HG02623 (cell line): ENCODE measurements around the gene ACBD7.

Source experiments
- ATAC-seq: cut with Tn5 transposase; IDR thresholded peaks from one replicate; pipeline ENCODE4 v1.9.1; 2021; ENCODE audit warnings: moderate library complexity; ENCODE audit not compliant: unreplicated experiment

The ACBD7 gene

GRCh38 chr10:15092855-15093408 lies 4.4 kb upstream of the ACBD7 start:
- no peak for ATAC-seq

GRCh38 chr10:15091418-15091817 lies 2.8 kb upstream of the ACBD7 start:
- no peak for ATAC-seq

DNA sequence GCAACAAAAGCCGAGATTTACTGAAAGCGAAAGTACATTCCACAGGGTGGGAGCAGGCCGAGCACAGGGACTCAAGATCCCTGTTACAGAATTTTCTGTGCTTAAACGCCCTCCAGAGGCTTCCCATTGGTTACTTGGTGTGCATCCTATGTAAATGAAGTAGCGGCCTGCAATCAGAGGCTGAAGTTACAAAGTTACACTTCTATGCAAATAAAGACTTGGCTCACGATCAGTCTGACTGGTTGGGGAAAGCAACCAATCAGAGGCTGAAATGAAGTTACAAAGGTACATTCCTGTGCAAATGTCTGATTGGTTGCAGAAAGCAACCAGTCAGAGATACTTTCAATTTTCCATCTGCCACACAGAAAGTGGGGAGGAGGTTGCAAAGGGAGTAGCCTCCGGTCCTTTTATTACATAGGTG lies 4.1 kb downstream of the ACBD7 start:
- ATAC-seq, result no peak

DNA sequence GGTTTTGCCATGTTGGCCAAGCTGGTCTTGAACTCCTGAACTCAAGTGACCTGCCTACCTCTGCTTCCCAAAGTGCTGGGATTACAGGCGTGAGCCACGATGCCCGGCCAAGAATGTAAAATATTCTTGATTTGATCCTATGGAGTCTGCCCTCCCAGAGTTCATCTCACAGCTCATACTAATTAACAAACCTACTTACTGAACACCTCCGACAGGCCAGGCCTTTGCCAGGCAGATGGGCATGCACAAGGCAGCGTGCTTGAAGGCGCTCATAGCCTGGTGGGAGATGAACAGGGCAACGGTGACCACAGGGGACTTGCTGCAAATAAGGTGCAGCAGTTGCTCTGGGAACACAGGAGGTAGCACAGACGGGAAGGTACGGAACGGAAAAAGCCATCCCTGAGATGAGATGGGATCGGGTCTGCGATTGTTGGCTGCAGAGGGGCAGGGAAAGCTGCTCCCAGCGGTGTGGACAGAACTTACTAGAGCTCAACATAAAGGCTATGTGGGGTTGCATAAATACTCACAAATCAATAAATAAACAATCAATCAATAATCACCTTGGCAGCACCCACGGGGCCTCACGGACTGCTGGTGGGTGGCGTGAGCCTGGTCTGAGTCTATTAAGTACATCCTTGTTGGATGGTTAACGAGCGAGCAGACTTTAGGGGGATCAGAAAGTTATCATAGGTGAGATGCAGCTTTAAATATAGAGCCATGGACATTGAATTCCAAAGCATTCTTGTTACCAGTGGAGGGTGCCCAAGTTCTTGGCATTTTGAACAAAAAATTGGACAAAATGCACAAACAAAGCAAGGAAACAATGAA lies 4.7 kb downstream of the ACBD7 start:
- no peak for ATAC-seq

DNA sequence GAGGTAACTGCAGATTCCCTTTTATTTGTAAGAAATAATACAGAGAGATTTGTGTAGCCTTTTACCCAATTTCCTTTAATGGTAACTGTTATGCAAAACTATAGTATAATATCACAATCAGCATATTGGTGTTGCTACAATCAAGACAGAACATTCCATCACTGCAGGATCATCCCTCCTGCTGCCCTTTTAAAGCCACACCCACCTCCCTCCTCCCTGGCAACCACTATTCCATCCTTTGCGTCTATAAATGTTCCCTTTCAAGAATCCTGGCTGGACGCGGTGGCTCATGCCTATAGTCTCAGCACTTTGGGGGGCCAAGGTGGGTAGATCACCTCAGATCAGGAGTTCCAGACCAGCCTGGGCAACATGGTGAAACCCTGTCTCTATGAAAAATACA lies 13.2 kb downstream of the ACBD7 start:
- ATAC-seq, result no peak

DNA sequence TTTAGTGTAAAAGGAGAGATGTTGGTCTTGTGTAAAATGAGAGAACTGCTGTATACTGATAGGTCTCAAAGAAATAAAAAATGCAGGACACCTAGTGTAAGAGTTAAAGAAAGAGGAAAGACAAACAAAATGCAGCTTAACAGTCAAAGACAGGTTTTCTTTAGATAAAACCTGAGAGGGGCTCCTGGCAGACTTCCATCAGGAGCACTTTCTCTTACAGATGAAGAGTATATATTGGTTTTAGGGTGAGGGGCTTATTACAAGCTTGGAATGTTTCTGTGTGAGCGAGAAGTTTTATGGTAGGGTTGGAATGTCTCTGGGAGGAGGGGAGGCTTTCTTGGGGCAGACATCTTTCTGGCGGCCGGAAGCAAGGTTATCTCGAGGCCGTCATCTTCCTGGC lies 16.2 kb downstream of the ACBD7 start:
- no peak for ATAC-seq

GRCh38 chr10:15069230-15069629 lies 19.3 kb downstream of the ACBD7 start:
- no peak for ATAC-seq

- no peak for ATAC-seq
Observed at GRCh38 chr10:15068802-15069201, 19.8 kb downstream of the ACBD7 start.

DNA sequence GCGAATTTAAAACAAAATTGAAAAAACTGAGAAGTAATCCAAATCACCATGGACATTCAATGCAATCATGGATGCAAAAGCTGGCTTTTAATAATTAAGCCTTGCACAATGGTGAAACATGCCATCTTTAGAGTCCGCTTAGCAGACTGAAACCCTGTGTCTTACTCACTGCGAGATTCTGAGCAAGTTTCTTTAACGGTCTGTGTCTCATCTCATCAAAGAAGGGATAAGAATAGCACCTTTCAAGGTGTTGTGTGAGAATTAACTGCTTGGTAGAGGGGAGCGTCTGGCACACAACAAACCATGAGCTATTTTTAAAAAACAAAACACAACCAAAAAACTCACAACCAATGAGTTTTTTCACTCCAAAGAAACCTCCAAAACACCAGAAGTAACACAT lies 21.4 kb downstream of the ACBD7 start:
- no peak for ATAC-seq

GRCh38 chr10:15060638-15061037 lies 27.9 kb downstream of the ACBD7 start:
- ATAC-seq, result no peak

GRCh38 chr10:15059914-15060313 lies 28.7 kb downstream of the ACBD7 start:
- no peak for ATAC-seq

DNA sequence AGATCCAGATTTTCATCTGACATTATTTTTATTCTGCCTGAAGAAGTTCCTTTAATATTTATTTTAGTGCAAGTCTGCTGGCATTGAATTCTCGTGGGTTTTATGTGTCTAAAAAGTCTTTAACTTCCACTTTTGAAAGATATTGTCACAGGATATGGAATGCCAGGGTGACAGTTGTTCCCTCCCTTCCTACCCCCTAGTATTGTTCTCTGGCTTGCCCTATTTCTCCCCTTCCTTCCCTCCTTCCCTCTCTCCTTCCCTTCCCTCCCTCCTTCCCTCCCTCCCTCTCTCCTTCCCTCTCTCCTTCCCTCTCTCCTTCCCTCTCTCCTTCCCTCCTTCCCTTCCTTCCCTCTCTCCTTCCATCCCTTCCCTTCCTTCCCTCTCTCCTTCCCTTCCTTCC lies 29.9 kb downstream of the ACBD7 start:
- ATAC-seq, result no peak

DNA sequence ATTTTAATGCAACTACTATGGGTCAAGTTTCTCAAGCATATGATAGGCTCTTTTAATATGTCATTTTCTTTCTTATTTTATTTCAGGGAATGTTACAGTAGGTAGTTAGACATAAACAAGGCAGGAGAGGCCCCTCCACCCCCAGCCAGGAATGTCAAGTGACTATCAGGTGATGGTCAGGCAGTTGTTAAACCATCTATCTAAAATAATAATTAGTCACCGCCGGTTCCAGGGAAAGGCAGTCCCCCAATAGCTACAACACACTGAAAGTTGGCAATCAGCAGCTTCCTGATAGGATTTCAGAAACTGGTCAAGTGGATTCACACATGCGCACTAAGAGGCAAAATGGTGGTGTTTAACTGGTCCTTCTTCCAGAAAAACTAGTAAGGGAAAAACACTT lies 35.5 kb downstream of the ACBD7 start:
- ATAC-seq, result no peak

- no peak for ATAC-seq
Observed at GRCh38 chr10:15052121-15052520, 36.5 kb downstream of the ACBD7 start.

- ATAC-seq, result no peak
Observed at GRCh38 chr10:15049533-15049932, 39.0 kb downstream of the ACBD7 start.

DNA sequence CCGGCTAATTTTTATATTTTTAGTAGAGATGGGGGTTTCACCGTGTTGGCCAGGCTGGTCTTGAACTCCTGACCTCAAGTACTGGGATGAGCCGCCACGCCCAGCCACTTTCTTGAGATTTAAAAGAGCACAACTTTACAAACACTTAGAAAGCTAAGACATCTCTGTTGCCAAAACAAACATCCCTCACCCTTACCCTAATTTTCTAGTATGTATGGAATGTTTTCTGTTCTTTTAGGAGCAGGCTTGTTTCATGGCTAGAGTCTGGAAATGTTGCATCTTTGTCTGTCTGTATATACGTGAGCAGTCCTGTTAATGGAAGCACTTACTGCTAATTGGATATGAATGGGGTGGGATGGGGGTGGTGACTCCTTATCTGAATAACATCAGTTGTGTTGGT lies 42.0 kb downstream of the ACBD7 start:
- no peak for ATAC-seq

DNA sequence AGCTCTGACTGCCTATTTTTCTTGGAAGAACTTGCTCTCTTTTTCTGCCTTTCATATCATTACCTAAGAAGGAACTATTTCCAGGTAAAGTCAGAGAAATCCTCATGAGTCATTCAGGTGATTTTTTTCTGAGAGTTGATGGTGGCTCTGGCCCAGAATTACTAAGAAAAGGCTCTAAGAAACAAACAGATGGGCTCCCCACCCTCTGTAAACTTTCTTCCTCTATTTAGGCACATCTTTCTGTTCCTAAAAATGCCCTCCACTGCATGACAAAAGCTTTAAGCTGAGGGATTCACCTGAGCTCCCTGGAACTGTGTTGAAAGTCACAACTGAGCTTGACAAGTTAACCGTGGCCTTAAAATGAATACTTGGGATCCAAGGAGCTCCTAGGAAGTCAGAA lies 43.2 kb downstream of the ACBD7 start:
- ATAC-seq, result no peak

DNA sequence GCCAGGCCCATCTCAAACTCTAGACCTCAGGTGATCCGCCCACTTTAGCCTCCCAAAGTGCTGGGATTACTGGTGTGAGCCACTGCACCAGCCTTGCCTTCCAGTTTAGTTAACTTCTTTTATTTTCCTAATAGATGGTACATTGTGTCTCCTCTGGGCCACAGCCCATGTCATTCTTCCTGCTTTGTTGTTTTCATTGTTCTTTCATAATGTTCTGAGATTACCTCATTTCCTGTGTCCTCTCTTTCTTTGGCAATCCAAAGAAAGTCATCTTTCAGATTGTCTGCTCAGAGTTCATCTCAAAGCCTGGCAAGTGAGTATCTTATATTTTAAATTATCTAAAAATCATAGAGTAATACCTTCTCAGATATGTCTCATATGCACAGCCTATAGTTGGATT lies 44.9 kb downstream of the ACBD7 start, which contains the start of gene OLAH:
TSS of gene OLAH (plus strand) at position 270 of the 400 bp plus-strand sequence. CDS start 3,346 bp downstream, outside the sequence.
- no peak for ATAC-seq

GRCh38 chr10:15038416-15038815 lies 50.2 kb downstream of the ACBD7 start:
- no peak for ATAC-seq

- no peak for ATAC-seq
Observed at GRCh38 chr10:15037691-15038090, 50.9 kb downstream of the ACBD7 start.

DNA sequence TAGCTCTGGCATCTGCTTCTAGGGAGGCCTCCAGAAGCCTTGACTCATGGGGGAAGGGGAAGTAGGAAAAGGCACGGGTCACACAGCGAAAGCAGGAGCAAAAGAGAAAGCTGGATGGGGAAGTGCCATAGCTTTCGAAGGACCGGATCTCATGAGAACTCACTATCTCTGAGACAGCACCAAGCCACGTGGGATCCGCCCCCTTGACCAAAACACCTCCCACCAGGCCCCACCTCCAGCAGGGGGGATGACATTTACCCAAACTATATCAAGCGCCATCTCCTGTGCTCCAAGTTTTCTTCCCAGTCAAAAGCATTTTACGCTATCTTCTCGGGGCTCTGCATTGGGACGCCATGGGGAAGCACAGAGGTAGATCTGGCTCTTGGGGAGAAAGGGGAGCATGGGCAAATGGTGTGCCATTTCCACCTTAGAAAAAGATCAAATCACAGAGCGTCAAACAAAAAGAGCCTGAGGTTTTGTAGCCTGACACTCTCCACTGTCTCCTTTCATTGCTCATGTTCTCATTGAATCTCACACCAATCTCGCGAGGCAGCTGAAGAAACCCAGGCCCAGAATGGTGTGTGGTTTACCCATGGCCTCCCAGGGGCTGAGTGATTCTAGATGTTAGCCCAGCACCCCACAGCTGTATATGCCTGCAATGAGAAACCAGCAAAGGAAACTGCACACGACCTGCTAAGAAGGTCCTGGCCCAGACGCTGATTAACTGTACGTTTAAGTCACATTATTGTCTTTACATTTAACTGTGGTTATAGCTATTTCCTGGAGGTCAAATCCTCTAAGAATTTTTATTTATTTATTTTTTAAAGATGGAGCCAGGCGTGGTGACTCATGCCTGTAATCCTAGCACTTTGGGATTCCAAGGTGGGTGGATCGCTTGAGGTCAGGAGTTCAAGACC lies 52.9 kb downstream of the ACBD7 start:
- ATAC-seq, result no peak

- no peak for ATAC-seq
Observed at GRCh38 chr10:15027741-15028140, 60.8 kb downstream of the ACBD7 start.
